ENCODE results near the gene BABAM2.
A peak's percentile ranks its signal among the peaks of the same experiment; 100 is the strongest.

The BABAM2 gene

GRCh38 chr2:27890146-27890923 is at the start of gene BABAM2, which contains the start of gene RBKS:
Gene BABAM2, plus strand, starts transcription at chr2:27890729. Its CDS starts 3,828 bp downstream, at chr2:27894557.
Gene RBKS, minus strand, starts transcription at chr2:27890387. Its CDS starts 42 bp downstream, at chr2:27890345.
- DNase-seq (ENCODE audit: low spot score in 2 of 2) = peak; percentile 65 to 86
- in situ Hi-C loops (cut with MboI; ENCODE audit: low sequenced_read_pairs) = no loop called here
- Histone ChIP-seq H3K9me3 (no peaks in the 10 kb centered on the region), H3K4me1 (peaks cover 12% of the 10 kb centered on the region), H3K4me3 (peak within 1 kb of the TSS; percentile 75), H3K36me3 (replicated peaks) (no peaks in the 10 kb centered on the region; the same call in 1 of the 2 replicates), H3K27me3 (ENCODE audit: low read depth) (no peaks in the 10 kb centered on the region)

GRCh38 chr2:27842894-27843293 is 47.6 kb upstream of the BABAM2 start:
- Histone ChIP-seq H3K4me1 (peaks cover 14% of the 10 kb centered on the region), H3K27me3 (ENCODE audit: low read depth) (no peaks in the 10 kb centered on the region), H3K4me3 (no peak overlapping the region), H3K9me3 (no peaks in the 10 kb centered on the region), H3K36me3 (replicated peaks) (no peaks in the 10 kb centered on the region)
- DNase-seq (ENCODE audit: low spot score in 2 of 2) = peak; percentile 66 to 76
- in situ Hi-C loops (cut with MboI; ENCODE audit: low sequenced_read_pairs) = no loop called here

GRCh38 chr2:27843992-27844391 is 46.5 kb upstream of the BABAM2 start:
- H3K27me3 ChIP-seq (ENCODE audit: low read depth) = no peaks in the 10 kb centered on the region
- peaks cover 14% of the 10 kb centered on the region for H3K4me1 ChIP-seq
- in situ Hi-C loops (cut with MboI; ENCODE audit: low sequenced_read_pairs) = no loop called here
- H3K4me3 ChIP-seq = no peak overlapping the region
- DNase-seq (ENCODE audit: low spot score in 2 of 2) = no peak
- H3K9me3 ChIP-seq = no peaks in the 10 kb centered on the region
- H3K36me3 ChIP-seq (replicated peaks) = no peaks in the 10 kb centered on the region

- no peaks in the 10 kb centered on the region for H3K9me3 ChIP-seq
- H3K4me3 ChIP-seq = no peak overlapping the region
- H3K27me3 ChIP-seq (ENCODE audit: low read depth) = no peaks in the 10 kb centered on the region
- no peaks in the 10 kb centered on the region for H3K36me3 ChIP-seq (replicated peaks)
- in situ Hi-C loops (cut with MboI; ENCODE audit: low sequenced_read_pairs) = no loop called here
- DNase-seq (ENCODE audit: low spot score in 2 of 2) = no peak
- peaks cover 14% of the 10 kb centered on the region for H3K4me1 ChIP-seq
Observed at GRCh38 chr2:27844821-27845255, 45.7 kb upstream of the BABAM2 start.

GRCh38 chr2:27847333-27847732 is 43.2 kb upstream of the BABAM2 start:
- Histone ChIP-seq H3K9me3 (no peaks in the 10 kb centered on the region), H3K4me3 (no peak overlapping the region), H3K36me3 (replicated peaks) (no peaks in the 10 kb centered on the region), H3K4me1 (peaks cover 14% of the 10 kb centered on the region), H3K27me3 (ENCODE audit: low read depth) (no peaks in the 10 kb centered on the region)
- DNase-seq (ENCODE audit: low spot score in 2 of 2) = no peak
- in situ Hi-C loops (cut with MboI; ENCODE audit: low sequenced_read_pairs) = no loop called here

- no peaks in the 10 kb centered on the region for H3K36me3 ChIP-seq (replicated peaks)
- in situ Hi-C loops (cut with MboI; ENCODE audit: low sequenced_read_pairs) = no loop called here
- H3K4me3 ChIP-seq = no peak overlapping the region
- DNase-seq (ENCODE audit: low spot score in 2 of 2) = no peak
- no peaks in the 10 kb centered on the region for H3K4me1 ChIP-seq
- no peaks in the 10 kb centered on the region for H3K27me3 ChIP-seq (ENCODE audit: low read depth)
- H3K9me3 ChIP-seq = no peaks in the 10 kb centered on the region
Observed at GRCh38 chr2:27849558-27850205, 40.8 kb upstream of the BABAM2 start.

- Histone ChIP-seq H3K4me1 (no peaks in the 10 kb centered on the region), H3K27me3 (ENCODE audit: low read depth) (no peaks in the 10 kb centered on the region), H3K4me3 (no peak overlapping the region), H3K9me3 (no peaks in the 10 kb centered on the region), H3K36me3 (replicated peaks) (no peaks in the 10 kb centered on the region)
- DNase-seq (ENCODE audit: low spot score in 2 of 2) = no peak
- in situ Hi-C loops (cut with MboI; ENCODE audit: low sequenced_read_pairs) = no loop called here
Observed at GRCh38 chr2:27852691-27853090, 37.8 kb upstream of the BABAM2 start.

GRCh38 chr2:27854229-27854862 is 36.2 kb upstream of the BABAM2 start:
- no peaks in the 10 kb centered on the region for H3K4me1 ChIP-seq
- no peaks in the 10 kb centered on the region for H3K36me3 ChIP-seq (replicated peaks)
- H3K4me3 ChIP-seq = no peak overlapping the region
- peaks cover 2% of the 10 kb centered on the region; the same call in 1 of the 2 replicates for H3K9me3 ChIP-seq
- DNase-seq (ENCODE audit: low spot score in 2 of 2) = no peak
- no peaks in the 10 kb centered on the region for H3K27me3 ChIP-seq (ENCODE audit: low read depth)
- in situ Hi-C loops (cut with MboI; ENCODE audit: low sequenced_read_pairs) = no loop called here

GRCh38 chr2:27855476-27855875 is 35.1 kb upstream of the BABAM2 start:
- H3K4me3 ChIP-seq = no peak overlapping the region
- H3K27me3 ChIP-seq (ENCODE audit: low read depth) = no peaks in the 10 kb centered on the region
- H3K9me3 ChIP-seq = peaks cover 2% of the 10 kb centered on the region; the same call in 1 of the 2 replicates
- in situ Hi-C loops (cut with MboI; ENCODE audit: low sequenced_read_pairs) = no loop called here
- H3K36me3 ChIP-seq (replicated peaks) = no peaks in the 10 kb centered on the region
- no peaks in the 10 kb centered on the region for H3K4me1 ChIP-seq
- DNase-seq (ENCODE audit: low spot score in 2 of 2) = no peak

- no peaks in the 10 kb centered on the region for H3K27me3 ChIP-seq (ENCODE audit: low read depth)
- no peak overlapping the region for H3K4me3 ChIP-seq
- no peaks in the 10 kb centered on the region for H3K36me3 ChIP-seq (replicated peaks)
- in situ Hi-C loops (cut with MboI; ENCODE audit: low sequenced_read_pairs) = no loop called here
- DNase-seq (ENCODE audit: low spot score in 2 of 2) = no peak
- H3K4me1 ChIP-seq = no peaks in the 10 kb centered on the region
- peaks cover 2% of the 10 kb centered on the region; the same call in 1 of the 2 replicates for H3K9me3 ChIP-seq
Observed at GRCh38 chr2:27856386-27856785, 34.1 kb upstream of the BABAM2 start.

- H3K36me3 ChIP-seq (replicated peaks) = no peaks in the 10 kb centered on the region
Observed at GRCh38 chr2:27856956-27857355, 33.6 kb upstream of the BABAM2 start.

GRCh38 chr2:27857417-27858172 is 32.9 kb upstream of the BABAM2 start:
- in situ Hi-C loops (cut with MboI; ENCODE audit: low sequenced_read_pairs) = no loop called here
- H3K36me3 ChIP-seq (replicated peaks) = no peaks in the 10 kb centered on the region
- DNase-seq (ENCODE audit: low spot score in 2 of 2) = no peak
- H3K9me3 ChIP-seq = peaks cover 2% of the 10 kb centered on the region; the same call in 1 of the 2 replicates
- H3K27me3 ChIP-seq (ENCODE audit: low read depth) = no peaks in the 10 kb centered on the region
- no peak overlapping the region for H3K4me3 ChIP-seq
- no peaks in the 10 kb centered on the region for H3K4me1 ChIP-seq

More at GRCh38 chr2:27856956-27857355, 33.6 kb upstream of the BABAM2 start:
- Histone ChIP-seq H3K4me3 (no peak overlapping the region), H3K4me1 (no peaks in the 10 kb centered on the region), H3K27me3 (ENCODE audit: low read depth) (no peaks in the 10 kb centered on the region), H3K9me3 (peaks cover 2% of the 10 kb centered on the region; the same call in 1 of the 2 replicates)
- DNase-seq (ENCODE audit: low spot score in 2 of 2) = no peak
- in situ Hi-C loops (cut with MboI; ENCODE audit: low sequenced_read_pairs) = no loop called here

GRCh38 chr2:27860111-27860510 is 30.4 kb upstream of the BABAM2 start:
- no peaks in the 10 kb centered on the region for H3K36me3 ChIP-seq (replicated peaks)
- no peaks in the 10 kb centered on the region for H3K4me1 ChIP-seq
- DNase-seq (ENCODE audit: low spot score in 2 of 2) = no peak
- H3K9me3 ChIP-seq = peaks cover 2% of the 10 kb centered on the region; the same call in 1 of the 2 replicates
- H3K4me3 ChIP-seq = no peak overlapping the region
- H3K27me3 ChIP-seq (ENCODE audit: low read depth) = no peaks in the 10 kb centered on the region
- in situ Hi-C loops (cut with MboI; ENCODE audit: low sequenced_read_pairs) = no loop called here
